GM19397 (cell line): Measurements from ENCODE around the gene LTA4H.
A peak's percentile ranks its signal among the peaks of the same experiment; 100 is the strongest.

Experiments used
- ATAC-seq: cut with Tn5 transposase; IDR thresholded peaks from one replicate; pipeline ENCODE4 v1.9.1; 2021; ENCODE audit warnings: mild to moderate bottlenecking, moderate library complexity; ENCODE audit not compliant: unreplicated experiment

The LTA4H gene

GRCh38 chr12:96060041-96060440 lies 24.7 kb upstream of the LTA4H start:
- ATAC-seq = no peak

- ATAC-seq = no peak
Observed at GRCh38 chr12:96057986-96058553, 22.7 kb upstream of the LTA4H start.

GRCh38 chr12:96056646-96057455 lies 21.5 kb upstream of the LTA4H start:
- ATAC-seq = no peak

- no peak for ATAC-seq
Observed at GRCh38 chr12:96054244-96054610, 18.8 kb upstream of the LTA4H start.

GRCh38 chr12:96053476-96054243 lies 18.3 kb upstream of the LTA4H start:
- ATAC-seq = no peak

GRCh38 chr12:96051756-96052485 lies 16.5 kb upstream of the LTA4H start:
- ATAC-seq = no peak

GRCh38 chr12:96050139-96050538 lies 14.8 kb upstream of the LTA4H start:
- no peak for ATAC-seq

GRCh38 chr12:96049101-96049500 lies 13.7 kb upstream of the LTA4H start:
- ATAC-seq = no peak

GRCh38 chr12:96048393-96048969 lies 13.1 kb upstream of the LTA4H start:
- no peak for ATAC-seq

- peak; percentile 59 for ATAC-seq
Observed at GRCh38 chr12:96047229-96048211, 12.1 kb upstream of the LTA4H start.

GRCh38 chr12:96046543-96047228 lies 11.3 kb upstream of the LTA4H start:
- no peak for ATAC-seq

GRCh38 chr12:96045566-96045965 lies 10.2 kb upstream of the LTA4H start:
- ATAC-seq = no peak

GRCh38 chr12:96044943-96045290 lies 9.5 kb upstream of the LTA4H start:
- ATAC-seq = no peak

- no peak for ATAC-seq
Observed at GRCh38 chr12:96044017-96044942, 8.9 kb upstream of the LTA4H start.

- no peak for ATAC-seq
Observed at GRCh38 chr12:96041181-96041580, 5.8 kb upstream of the LTA4H start.

GRCh38 chr12:96040305-96041133 lies 5.1 kb upstream of the LTA4H start:
- ATAC-seq = no peak

- ATAC-seq = no peak
Observed at GRCh38 chr12:96039516-96039915, 4.1 kb upstream of the LTA4H start.
